Upper lobe of left lung (tissue), 6 donors: ENCODE data around the gene CCM2L. TPM values are rescaled to one million over a fixed set of nuclear protein-coding genes. Genes with fewer than 3 reads are reported as not detected.

Experiments
- ATAC-seq, 2 donors: fragments of 200-7000 bp; cut with Tn5 transposase; one replicate each; pipeline ENCODE4 v1.9.1; 2022; ENCODE audit warnings: mild to moderate bottlenecking in 2 of 2, moderate library complexity in 2 of 2; ENCODE audit not compliant: low FRiP score in 2 of 2
- DNase-seq, 2 donors: peaks; one replicate each; pipeline ENCODE4 v3.0.0-alpha.2; 2019 to 2020
- H3K27ac ChIP-seq, 4 donors: fragments of 200-600 bp; sonication (generic); one replicate each; pipeline ENCODE4 v1.5.1; 2016 to 2019
- H3K27me3 ChIP-seq, 4 donors: fragments of 200-600 bp; sonication (generic); one replicate each; pipeline ENCODE4 v1.5.1; 2017 to 2019
- H3K36me3 ChIP-seq, 4 donors: fragments of 200-600 bp; sonication (generic); one replicate each; pipeline ENCODE4 v1.5.1; 2016 to 2019
- H3K4me1 ChIP-seq, 4 donors: fragments of 200-600 bp; sonication (generic); one replicate each; pipeline ENCODE4 v1.5.1; 2018 to 2019
- H3K4me3 ChIP-seq, 4 donors: fragments of 200-600 bp; sonication (generic); one replicate each; pipeline ENCODE4 v1.5.1; 2017 to 2019; ENCODE audit warnings: mild to moderate bottlenecking in 2 of 4, moderate library complexity in 1 of 4
- H3K9me3 ChIP-seq, 4 donors: fragments of 200-600 bp; sonication (generic); one replicate each; pipeline ENCODE4 v1.5.1; 2018 to 2019
- EP300 ChIP-seq, 4 donors: sonication (generic); formaldehyde crosslinking; IDR thresholded peaks; one replicate each; pipeline ENCODE4 v1.5.1; 2017; ENCODE audit warnings: antibody characterized with exemption in 4 of 4, control low read depth in 2 of 4
- POLR2A ChIP-seq, 4 donors: fragments of 450-650 bp; IDR thresholded peaks; one replicate each; pipeline ENCODE4 v1.5.1; 2016 to 2017; ENCODE audit warnings: antibody characterized with exemption in 4 of 4, mild to moderate bottlenecking in 2 of 4
- POLR2AphosphoS5 ChIP-seq, 2 donors: sonication (generic); formaldehyde crosslinking; IDR thresholded peaks; one replicate each; pipeline ENCODE4 v1.5.1; 2017; ENCODE audit warnings: antibody characterized with exemption in 2 of 2
- WGBS, 2 donors: methylation state at CpG; one replicate each; pipeline ENCODE4 v1.1.5; 2017 to 2018; 5-methylcytosine and 5-hydroxymethylcytosine counted together
- total RNA-seq, 6 donors: library from RNA; depleted of rRNA in 4 of 6; stranded (reverse); fragments of >200 nt in 4 of 6; gene quantifications; one replicate each; pipeline versions ENCODE4 v1.1.0 to v1.2.1, GENCODE V29; 2016 to 2021
- TF ChIP-seq, protein P1 (sequence below), 6 experiments: fragments of 450-650 bp in 4 of 6; fragments of 200-600 bp in 2 of 6; sonication (generic) in 2 of 6; IDR thresholded peaks; one replicate each; pipeline ENCODE4 v1.5.1; 2016 to 2019; ENCODE audit warnings: antibody characterized with exemption in 6 of 6
- donor health status: DM: no; HTN: no; CAD: no; lungs with moderate emphysema.
- donor health status: DM: no; HTN: yes; CAD: no; lungs with severe emphysema.

The CCM2L gene
- total RNA-seq, 6 donors from 2014 or later: 4.2 to 29.2 (median 8.3) TPM

- Histone ChIP-seq H3K4me3 (no peak overlapping the region), H3K27me3 (no peaks in the 10 kb centered on the region), H3K36me3 (no peaks in the 10 kb centered on the region), H3K9me3 (no peaks in the 10 kb centered on the region), H3K4me1 (no peaks in the 10 kb centered on the region), H3K27ac (no peak overlapping the region)
- WGBS, 2 donors: 90 to 91% methylated on average over 2 of the region's 2 CpGs
- no peak for DNase-seq
- TF ChIP-seq POLR2AphosphoS5 (IDR thresholded peaks at IDR 0.05): no peak
- no peak for TF ChIP-seq POLR2A (IDR thresholded peaks at IDR 0.05)
- TF ChIP-seq EP300 (IDR thresholded peaks at IDR 0.05): no peak
- TF ChIP-seq, protein P1, sequence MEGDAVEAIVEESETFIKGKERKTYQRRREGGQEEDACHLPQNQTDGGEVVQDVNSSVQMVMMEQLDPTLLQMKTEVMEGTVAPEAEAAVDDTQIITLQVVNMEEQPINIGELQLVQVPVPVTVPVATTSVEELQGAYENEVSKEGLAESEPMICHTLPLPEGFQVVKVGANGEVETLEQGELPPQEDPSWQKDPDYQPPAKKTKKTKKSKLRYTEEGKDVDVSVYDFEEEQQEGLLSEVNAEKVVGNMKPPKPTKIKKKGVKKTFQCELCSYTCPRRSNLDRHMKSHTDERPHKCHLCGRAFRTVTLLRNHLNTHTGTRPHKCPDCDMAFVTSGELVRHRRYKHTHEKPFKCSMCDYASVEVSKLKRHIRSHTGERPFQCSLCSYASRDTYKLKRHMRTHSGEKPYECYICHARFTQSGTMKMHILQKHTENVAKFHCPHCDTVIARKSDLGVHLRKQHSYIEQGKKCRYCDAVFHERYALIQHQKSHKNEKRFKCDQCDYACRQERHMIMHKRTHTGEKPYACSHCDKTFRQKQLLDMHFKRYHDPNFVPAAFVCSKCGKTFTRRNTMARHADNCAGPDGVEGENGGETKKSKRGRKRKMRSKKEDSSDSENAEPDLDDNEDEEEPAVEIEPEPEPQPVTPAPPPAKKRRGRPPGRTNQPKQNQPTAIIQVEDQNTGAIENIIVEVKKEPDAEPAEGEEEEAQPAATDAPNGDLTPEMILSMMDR (IDR thresholded peaks at IDR 0.05): no peak
- no peak for ATAC-seq
Observed at GRCh38 chr20:31974296-31974695, 35.9 kb upstream of the CCM2L start.

- no peak for ATAC-seq
- peak in 1 of 2 donors; percentile 47 for DNase-seq
- H3K27me3 ChIP-seq: no peaks in the 10 kb centered on the region
- no peak for TF ChIP-seq POLR2A (IDR thresholded peaks at IDR 0.05)
- no peak for TF ChIP-seq EP300 (IDR thresholded peaks at IDR 0.05)
- TF ChIP-seq POLR2AphosphoS5 (IDR thresholded peaks at IDR 0.05): no peak
- TF ChIP-seq, protein P1 (IDR thresholded peaks at IDR 0.05): no peak
- no peak overlapping the region for H3K27ac ChIP-seq
- H3K4me3 ChIP-seq: no peak overlapping the region
- H3K9me3 ChIP-seq: no peaks in the 10 kb centered on the region
- WGBS, 2 donors: 53 to 56% methylated on average over 9 to 10 of the region's 10 CpGs
- no peaks in the 10 kb centered on the region for H3K4me1 ChIP-seq
- H3K36me3 ChIP-seq: no peaks in the 10 kb centered on the region
Observed at GRCh38 chr20:31974951-31975487, 35.2 kb upstream of the CCM2L start.

DNA sequence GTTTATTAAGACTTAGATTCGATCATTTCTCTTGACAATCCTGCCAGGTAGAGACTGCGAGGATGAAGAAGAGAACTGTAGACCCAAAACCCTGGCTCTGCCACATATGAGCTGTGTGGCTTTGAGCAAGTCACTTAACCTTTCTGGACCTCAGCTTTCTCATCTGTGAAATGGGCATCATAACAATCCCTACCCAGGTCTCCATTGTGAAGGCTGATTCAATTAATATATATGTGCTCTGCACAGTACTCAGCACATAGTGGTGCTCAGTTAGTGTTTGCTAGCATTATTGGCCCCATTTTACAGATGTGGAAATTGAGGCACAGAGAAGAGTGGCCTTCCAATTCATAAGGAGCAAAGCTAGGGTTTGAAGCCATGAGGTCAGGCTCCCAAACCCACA lies 34.4 kb upstream of the CCM2L start:
- H3K4me3 ChIP-seq: no peak overlapping the region
- H3K27ac ChIP-seq: no peak overlapping the region
- H3K27me3 ChIP-seq: no peaks in the 10 kb centered on the region
- no peaks in the 10 kb centered on the region for H3K36me3 ChIP-seq
- 78 to 87% methylated on average over 2 of the region's 2 CpGs for WGBS, 2 donors
- no peaks in the 10 kb centered on the region for H3K9me3 ChIP-seq
- TF ChIP-seq EP300 (IDR thresholded peaks at IDR 0.05): no peak
- TF ChIP-seq POLR2AphosphoS5 (IDR thresholded peaks at IDR 0.05): no peak
- no peak for TF ChIP-seq POLR2A (IDR thresholded peaks at IDR 0.05)
- TF ChIP-seq, protein P1 (IDR thresholded peaks at IDR 0.05): no peak
- DNase-seq (no peak), ATAC-seq (no peak)
- H3K4me1 ChIP-seq: no peaks in the 10 kb centered on the region

GRCh38 chr20:31977080-31977479 lies 33.2 kb upstream of the CCM2L start:
- TF ChIP-seq POLR2AphosphoS5 (IDR thresholded peaks at IDR 0.05) (no peak), EP300 (IDR thresholded peaks at IDR 0.05) (no peak), POLR2A (IDR thresholded peaks at IDR 0.05) (no peak)
- TF ChIP-seq, protein P1 (IDR thresholded peaks at IDR 0.05): no peak
- H3K9me3 ChIP-seq: no peaks in the 10 kb centered on the region
- no peak overlapping the region for H3K4me3 ChIP-seq
- no peaks in the 10 kb centered on the region for H3K4me1 ChIP-seq
- H3K36me3 ChIP-seq: no peaks in the 10 kb centered on the region
- no peaks in the 10 kb centered on the region for H3K27me3 ChIP-seq
- DNase-seq (no peak), ATAC-seq (no peak)
- no peak overlapping the region for H3K27ac ChIP-seq
- WGBS, 2 donors: 82 to 86% methylated on average over 4 of the region's 4 CpGs

GRCh38 chr20:31979713-31980426 lies 30.4 kb upstream of the CCM2L start:
- H3K4me3 ChIP-seq: no peak overlapping the region
- ATAC-seq (no peak), DNase-seq (no peak)
- 62% methylated on average over 6 of the region's 6 CpGs for WGBS, 2 donors
- H3K27ac ChIP-seq: no peak overlapping the region
- H3K36me3 ChIP-seq: no peaks in the 10 kb centered on the region
- no peaks in the 10 kb centered on the region for H3K27me3 ChIP-seq
- H3K4me1 ChIP-seq: no peaks in the 10 kb centered on the region
- no peaks in the 10 kb centered on the region for H3K9me3 ChIP-seq
- TF ChIP-seq POLR2A (IDR thresholded peaks at IDR 0.05) (no peak), EP300 (IDR thresholded peaks at IDR 0.05) (no peak), POLR2AphosphoS5 (IDR thresholded peaks at IDR 0.05) (no peak)
- TF ChIP-seq, protein P1 (IDR thresholded peaks at IDR 0.05): no peak
